Measurements from ENCODE around the gene NRF1.

NRF1 gene

DNA sequence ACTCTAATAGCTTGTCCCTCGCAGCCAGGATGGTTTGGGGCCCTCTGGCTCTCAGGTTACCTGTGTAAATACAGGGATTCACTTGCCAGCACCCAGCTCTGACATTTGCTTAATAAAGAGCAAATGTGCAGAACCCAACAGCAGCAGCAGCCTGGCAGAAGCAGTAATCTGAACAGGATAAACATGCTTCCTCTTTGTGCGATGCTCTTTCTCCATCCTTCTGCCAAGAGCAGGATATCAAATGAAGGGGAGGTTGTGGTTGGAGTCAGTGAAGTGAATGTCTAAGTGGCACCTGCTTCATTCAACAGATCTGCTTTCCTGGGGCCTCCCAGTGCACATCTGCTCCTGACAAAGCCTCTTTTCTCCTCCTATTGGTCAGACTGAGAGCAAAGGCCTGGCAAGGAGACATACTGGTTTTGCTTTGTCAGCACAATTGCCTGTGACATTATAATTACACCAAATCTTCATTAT lies 130.3 kb downstream of the NRF1 start:
- DNase-seq, result peak; percentile 15

DNA sequence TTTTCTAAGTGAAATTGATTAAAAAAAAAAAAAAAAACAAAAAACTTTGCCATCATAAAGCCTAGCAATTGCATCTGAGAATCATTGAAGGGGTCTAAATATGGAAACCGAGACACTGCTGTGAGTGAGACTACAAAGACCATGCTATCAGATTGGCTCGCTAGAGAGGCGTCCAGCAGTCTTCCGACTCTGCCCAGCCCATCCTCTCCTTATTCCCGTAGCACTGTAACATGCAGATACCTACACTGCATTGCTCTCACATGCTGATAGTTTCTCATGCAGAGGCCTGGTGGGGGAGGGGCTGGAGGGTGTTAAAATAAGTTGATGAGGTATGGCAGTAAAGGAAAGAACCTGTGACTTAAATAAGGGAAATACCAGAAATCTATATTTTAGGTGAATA lies 130.7 kb downstream of the NRF1 start:
- DNase-seq, result no peak

DNA sequence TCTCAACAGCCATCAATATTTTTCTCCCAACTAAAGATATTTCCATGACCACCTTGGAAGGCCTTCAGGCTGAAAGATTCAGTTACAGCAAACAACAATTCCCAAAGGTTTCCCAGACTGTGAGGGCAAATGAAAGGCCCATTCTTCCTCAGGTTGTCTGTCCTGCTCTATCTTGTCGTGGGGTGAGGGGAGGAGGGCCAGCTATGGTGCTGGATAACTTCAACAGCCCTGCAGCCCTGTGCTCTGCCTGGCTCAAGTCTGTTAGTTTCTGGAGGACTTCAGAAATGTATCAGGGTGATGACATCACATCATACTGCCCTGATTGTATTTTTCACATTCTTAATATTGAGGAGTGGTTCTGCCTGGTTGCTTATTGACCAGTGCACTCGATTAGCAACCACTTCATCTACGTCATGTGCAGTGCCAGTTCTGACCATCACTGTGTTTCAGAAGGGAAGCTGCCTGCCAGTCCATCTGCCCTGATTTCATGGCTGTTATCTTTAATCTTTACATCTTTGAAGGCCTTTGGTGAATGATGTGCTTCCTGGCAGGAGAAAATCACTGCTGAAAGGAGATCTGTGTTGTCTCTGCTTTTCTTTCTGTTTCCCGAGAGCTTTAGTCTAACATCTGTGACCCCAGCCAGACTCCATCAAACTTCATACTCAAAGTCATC lies 135.5 kb downstream of the NRF1 start:
- DNase-seq, result no peak

DNA sequence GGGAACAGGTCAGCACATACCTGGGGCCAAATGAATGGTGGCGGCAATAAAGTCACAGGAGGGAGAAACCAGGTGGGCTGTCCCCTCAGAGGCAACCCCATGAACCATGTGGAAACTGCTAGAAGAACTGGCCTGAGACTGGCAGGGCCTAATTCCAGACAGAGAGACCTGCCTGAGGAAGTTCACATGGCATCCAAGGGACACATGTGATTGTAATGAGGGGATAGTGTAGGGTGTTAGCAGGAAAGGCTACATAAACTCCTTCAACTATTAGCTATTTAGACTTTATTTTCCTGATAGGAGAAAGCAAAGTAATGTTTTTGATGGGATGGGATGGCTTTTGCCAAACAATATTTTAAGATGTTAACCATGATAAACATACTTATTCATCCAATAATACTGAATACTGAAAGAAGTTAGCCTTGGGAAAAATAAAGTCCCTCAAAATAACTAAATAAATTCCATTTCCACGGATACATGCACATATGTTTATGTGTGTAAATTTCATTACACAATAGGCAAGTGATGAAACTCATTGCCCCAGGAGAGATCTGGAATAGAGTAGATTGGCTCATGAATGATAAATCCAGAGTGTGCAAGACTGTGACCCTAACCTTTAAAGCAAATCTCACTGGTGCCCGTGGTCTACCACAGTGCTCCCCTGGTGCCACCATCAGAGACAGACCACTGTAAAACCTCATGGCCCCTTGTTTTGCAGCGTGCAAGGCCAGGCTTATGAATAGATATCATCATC lies 137.0 kb downstream of the NRF1 start:
- DNase-seq, result no peak

DNA sequence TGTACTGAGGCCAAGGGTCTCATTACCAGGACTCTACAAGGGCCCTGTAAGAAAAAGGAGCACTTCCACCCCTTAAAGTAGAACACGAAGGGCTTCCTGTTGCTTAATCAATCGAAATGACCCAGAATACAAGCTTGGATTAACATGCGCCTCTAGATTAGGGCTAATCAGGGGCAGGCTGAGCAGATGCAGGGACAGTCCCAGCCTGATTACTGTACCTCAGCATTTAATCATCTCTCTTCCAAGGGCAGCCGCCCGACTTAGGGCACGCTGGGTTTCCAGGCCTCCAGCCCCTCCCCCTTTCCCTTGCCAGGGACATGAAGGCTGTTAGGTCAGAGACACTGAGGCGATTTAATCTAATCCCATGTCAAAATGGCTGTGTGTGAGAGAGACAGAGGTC lies 138.6 kb downstream of the NRF1 start:
- no peak for DNase-seq

DNA sequence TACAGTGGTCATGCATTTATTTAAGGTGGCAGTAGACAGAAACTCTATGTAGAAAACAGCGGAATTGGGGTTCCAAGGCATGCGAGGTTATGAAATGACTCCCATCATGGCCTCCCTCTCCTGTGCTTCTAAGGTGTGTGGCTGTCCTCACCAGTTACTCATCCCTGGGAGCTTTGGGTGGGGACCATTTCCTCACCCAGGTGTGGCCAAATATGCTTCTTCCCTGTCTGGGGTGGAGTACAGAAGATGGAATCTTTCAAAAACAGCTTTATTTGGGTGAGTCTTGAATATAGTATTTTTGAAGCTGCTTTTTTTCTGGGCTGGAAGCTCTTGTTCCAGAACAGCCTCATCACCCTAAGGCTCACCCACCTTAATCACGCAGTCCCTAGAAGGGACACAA lies 139.0 kb downstream of the NRF1 start:
- no peak for DNase-seq

DNA sequence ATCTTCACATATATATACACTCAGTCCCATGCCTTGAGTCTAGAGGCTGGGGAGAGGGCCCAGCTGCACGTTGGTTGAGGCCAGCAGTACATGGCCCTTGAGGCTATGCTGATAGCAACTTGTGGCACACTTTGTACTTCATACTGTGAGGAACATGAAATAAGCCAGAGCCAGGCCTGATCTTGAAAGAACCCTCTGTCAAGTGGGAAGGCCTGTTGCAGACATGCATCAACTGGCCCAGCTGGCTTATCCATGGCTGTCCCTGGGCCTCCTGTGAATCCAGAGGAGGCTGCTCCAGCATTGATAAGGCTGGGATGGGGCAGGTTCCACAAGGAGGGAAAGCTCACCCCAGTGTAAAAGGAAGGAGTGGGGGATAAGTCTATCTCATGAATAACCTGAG lies 140.4 kb downstream of the NRF1 start:
- no peak for DNase-seq

DNA sequence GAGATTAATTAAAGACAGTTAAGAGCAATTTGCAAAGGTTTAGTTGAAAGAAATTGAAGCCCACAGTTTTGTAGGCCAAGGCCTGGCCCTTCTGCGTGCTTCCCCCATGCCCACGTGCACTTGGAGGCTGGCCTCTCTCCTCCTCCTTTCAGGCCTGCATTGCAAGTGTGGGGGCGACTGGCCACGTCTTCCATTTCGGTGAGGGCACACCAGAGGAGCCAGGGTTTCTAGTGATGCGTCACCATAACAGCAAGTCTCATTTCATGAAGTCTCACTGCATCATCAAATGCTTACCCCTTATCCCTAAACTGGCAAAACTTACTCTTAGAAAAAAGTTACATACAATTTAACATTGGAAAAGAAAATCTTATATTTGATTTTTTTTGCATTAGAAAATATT lies 141.2 kb downstream of the NRF1 start:
- no peak for DNase-seq

DNA sequence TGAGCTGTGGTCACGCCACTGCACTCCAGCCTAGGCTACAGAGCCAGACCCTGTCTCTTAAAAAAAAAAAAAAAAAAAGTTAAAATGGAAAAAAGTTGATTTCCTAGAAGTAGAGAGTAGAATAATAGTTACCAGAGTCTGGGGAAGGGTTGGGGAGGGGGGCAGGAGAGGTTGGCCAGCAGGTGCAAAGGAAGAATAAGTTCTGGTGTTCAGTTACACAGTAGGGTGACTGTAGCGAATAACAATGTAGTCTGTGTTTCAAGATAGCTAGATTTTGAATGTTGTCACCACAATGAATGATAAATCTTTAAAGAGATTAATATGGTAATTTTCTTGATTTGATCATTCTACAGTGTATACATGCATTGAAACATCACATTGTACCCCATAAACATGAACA lies 142.9 kb downstream of the NRF1 start:
- no peak for DNase-seq

DNA sequence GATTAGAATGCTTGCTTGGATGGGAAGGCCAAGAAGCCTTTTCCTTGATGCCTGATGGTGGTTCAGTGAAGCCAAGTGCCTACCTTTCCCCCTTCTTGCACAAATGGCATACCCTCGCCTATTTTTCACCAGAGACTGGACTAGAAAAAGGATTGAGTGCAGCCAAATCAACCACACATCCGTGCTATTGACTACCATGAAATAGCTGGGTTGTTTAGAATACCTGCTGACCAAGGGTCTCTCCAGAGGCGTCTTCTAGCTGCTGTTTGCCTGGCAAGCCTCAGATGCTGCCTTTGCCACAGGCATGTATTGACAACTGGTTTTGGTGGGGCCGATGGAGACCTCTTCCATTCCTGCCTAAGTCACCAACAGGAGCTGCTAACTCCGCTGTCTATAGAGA lies 146.5 kb downstream of the NRF1 start:
- DNase-seq, result no peak

DNA sequence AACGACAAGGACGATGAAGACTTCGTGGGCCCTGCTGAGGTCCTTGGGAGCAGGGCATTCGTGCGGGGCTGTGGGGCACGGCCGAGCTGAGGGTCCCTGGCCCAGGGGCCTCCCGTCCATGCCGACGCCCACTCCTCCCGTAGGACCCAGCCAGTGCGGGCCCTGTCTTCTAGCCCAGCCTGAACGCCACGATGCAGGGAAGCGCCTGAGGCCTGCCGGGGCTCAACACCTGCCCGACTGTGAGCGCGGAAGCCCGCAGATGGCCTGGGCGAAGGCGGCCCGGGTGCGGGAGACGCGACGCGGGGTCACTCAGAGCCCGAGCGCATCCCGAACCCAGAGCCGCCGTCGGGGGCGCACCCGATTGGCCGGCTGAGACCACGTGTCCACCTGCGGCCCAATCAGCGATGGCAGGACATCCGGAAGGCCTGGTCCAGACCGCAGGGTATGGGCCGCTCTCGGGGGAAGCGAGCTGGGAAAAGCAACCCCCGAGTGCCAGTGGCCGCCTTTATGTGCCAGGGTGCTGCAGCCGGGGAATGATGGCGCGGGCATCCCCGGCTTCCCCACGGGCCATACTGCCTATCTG lies 151.0 kb downstream of the NRF1 start:
- DNase-seq, result no peak

DNA sequence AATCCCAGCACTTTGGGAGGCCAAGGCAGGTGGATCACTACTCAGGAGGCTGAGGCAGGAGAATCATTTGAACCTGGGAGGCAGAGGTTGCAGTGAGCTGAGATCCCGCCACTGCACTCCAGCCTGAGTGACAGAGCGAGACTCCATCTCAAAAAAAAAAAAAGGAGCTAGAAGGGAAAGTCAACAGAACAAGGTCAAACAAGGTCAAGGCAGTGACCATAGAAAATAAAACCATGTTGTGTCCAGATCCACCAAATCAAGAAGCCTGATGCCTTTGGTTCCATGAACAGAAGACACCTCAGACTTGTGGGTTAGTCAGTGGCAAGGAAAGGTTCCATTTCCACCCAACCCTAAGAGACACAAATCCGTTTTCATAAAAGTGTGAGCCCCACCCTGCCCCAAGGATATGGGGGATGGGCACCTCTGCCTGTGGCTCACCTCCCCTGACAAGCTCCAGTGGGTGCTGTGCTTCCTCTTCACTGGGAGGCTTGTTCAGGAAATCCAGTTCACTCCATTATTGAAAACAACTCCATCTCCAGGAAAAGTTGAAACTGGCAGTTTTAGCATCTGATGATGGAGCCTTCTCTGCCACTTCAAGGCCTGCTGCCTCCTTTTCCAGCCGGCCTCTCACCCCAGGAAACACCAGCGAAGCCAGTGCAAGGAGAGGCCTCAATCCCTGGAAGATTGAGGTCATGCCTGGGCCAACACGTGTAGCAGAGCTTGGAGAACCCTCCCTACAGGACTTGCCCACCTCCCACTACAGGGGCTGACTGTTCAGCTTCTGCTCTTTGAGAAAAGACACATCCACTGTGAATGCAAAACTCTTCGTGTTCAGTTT lies 152.9 kb downstream of the NRF1 start:
- DNase-seq, result no peak

DNA sequence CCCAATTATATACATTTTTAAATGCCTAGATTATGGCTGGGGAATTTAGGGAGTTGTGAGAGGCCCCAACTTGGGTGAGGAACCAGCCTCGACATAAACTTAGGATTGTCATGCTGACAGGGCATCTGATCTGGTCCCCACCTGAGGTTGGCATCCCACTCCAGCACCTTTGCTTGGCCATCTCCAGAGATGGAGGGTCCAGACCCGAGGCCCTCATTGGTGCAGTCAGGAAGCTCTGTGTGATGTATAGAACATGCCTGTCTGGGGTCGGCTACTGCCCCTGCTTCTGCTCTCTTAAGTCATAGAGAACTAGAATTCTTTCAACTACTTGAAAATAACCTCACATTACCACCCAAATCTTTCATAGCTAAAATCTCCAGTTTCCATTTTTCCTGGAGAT lies 153.8 kb downstream of the NRF1 start:
- no peak for DNase-seq

DNA sequence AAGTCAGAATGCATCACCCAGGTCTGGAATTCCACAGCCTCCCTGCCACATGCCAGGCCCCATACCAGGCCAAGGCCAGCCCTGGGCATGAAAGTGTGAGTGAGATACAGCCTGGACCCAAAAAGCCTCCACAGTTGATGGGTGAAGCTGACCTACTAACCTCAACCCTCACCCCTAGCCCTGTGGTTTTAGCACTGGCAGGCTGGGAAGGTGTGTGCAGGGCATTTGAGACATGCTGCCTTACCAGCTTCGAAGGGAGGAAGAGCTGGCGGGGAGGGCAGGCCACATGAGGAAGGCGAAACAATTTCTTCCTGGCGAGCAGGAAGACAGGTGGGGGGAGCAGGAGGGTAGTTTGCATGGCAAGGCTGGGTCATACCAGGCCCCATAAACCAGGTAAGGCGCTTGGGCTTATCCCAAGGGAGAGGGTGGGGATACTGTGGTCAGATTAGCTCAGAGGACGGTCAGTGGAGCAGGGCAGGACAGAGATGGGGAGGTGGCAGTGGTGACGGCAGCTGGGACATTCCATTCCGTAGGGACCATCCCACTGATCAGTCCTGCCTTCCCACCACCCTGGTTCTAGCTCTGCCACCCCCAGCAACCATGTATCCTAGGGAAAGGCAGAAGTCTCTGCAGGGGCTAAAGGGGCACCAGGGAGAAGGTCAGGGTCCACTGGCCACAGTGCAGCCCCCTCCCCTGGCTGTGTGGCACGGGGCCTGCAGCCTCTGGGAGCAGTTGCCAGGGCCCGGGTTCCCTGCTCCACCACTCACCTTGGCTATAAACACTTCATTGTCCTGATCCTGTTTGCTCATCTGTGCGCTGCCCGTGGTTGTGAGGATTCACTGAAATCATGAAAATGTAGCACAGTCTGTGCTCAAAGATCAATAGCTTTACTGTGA lies 155.8 kb downstream of the NRF1 start:
- no peak for DNase-seq

DNA sequence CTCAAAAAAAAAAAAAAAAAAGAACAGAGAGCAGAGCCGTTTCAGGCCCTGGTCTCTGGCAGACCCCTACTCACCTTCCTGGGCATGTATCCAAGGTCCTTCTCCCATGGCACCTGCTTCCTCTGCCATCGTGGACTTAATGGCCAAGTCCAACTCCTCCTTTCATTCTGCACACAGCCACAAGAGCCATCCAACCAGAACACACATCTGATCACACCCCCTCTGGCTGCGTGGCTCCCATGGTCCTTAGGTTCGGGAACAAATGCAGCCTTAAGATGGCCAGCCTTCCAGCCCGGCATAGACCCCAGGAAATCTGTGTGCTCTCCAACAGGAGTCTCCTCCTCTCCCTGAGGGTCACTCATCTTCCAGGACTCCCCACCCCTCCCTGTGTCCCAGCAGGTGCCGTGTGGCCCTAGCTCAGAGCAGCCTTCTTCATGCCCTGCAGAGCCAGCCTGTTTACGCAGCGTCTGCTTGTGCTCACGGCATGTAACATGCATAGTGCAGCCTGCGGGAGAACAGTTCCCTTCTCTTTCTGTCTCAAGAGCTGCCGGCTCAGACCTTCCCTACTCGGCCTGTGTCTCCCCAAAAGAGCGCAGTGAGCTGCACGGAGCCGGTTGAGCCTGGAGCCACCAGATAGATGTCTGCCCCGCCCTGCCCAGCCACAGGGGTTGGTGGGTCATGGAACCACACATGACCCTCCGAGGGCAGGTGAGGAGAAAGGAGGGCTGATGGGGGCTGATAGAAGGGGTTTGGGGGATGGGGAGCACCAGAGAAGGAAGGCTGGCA lies 157.3 kb downstream of the NRF1 start:
- DNase-seq, result no peak

DNA sequence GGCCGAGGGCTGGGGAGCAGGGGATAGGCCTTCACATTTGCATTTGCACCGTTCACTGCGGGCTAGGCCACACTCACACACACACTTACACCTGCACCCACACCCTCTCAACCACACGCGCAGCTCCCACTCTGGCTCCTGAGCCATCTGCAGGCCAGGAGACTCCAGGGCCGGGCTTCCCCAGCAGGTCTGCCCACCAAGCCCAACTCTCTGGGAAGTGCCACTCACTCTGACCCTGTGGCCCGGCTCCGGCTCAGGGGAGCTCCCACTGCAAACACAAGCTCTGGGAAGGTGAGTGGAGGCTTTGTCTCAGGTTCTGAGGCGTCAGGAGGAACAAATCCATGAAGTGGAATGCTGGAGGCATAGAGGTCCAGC lies 157.9 kb downstream of the NRF1 start:
- DNase-seq, result no peak

DNA sequence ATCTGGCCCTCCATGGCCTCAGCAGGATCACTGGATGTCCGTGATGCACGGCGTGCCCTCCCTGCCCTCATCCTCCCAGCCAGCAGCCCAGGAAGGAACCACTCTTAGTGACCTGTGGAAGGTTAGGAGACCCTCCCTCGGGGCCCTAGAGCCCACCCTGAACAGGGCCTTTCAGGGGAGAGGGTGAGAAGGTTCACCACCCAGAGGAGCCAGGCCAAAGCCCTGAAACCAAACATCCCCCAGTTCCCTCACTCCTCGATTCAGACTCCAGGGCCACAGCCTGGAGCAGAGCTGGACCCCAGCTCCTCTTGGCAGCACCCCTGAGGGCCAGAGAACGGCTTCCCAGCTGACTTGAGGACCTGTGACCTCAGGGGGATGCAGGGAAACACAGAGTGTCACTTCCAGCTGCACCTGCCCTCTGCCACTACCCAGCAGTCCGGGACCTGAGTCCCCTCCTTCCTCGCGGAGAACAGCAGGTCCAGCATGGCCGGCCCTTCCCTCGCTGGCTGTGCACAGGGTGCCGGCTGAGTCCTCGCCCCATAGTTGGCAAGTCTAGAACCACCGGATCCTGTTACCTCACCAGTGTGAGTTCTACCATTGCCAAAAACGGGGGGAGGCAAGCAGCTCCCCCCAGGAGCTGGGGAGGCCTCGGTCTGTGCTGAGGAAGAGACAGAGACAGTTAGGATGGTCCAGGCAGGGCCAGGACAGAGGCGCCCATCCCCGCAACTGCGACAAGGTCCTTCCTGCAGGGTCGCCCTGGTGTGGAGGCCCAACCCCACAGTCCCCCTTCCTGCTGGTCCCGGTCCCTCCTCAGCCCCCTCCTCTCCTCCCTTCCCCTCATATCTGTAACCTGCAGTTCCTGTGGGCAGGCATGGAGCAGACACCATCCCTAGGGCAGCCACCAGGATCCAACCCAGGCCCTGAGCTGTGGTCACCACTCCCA lies 158.6 kb downstream of the NRF1 start:
- no peak for DNase-seq

DNA sequence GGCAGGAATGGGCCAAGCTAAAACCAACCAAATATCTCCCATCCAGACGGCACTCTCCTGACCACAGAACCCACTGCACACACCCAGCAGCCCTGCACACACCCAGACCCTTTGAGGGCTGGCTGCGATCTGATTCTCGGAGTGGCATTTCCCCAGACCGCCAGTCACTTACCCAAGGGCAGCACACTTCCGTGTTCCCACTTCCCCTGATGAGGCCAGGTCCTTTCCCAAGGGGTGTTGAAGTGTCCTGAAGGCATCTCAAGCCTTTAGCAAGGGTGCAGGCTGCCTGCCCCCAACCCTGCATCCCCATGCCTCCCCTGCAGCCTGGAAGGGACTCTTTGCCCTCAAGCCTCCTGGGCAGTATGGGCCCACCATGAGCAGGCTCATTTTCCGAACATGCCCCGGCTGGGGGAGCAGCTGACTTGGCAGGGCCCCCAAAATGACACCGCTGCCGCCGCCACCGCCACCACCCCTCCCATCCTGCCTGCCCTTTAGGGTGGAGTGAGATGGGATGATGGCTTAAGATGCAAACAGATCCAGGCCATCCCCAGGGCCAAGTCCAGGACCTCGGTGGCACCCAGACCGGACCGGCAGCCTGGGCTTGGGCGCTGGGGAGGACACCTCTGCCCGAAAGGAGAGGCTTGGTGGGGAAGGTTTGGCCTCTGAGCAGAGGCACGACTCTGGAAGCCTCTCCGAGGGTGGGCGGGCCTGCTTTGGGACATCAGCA lies 159.8 kb downstream of the NRF1 start:
- peak; percentile 82 for DNase-seq

DNA sequence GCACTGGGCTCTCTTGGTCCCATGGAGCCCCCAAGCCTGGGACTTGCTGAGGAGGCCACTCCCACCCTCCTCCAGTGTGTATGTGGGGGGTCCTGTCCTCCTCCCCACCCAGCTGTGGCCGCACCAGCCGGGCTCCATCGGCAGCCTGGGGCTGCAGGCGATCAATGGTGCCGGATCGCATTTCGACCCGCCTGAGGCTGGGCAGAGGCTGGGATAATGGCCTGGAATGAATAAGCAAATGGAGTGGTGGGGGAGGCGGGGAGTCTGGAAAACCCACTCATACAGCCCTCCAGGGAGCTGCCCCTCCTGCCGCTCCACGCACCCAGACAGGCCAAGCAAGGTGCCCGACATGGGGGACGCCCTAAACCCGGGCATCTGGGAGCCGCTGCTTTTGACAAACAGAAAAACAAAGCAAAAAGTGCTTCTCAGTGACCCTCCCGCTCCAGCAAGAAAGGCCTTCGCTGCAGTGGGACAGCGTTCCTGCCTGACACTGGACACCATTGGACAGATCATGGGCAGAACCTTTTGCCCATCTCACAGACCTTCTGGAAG lies 160.5 kb downstream of the NRF1 start:
- DNase-seq, result no peak

Data from MV-4-11 (cell line).